ENCODE measurements around the gene TEPSIN.
A peak's percentile ranks its signal among the peaks of the same experiment; 100 is the strongest.

Gene TEPSIN

GRCh38 chr17:81277421-81277820, 38.6 kb upstream of the TEPSIN start:
- no peak overlapping the region for H3K27ac Mint-ChIP-seq
- H3K4me1 Mint-ChIP-seq (ENCODE audit: low read depth) = peaks cover 4% of the 10 kb centered on the region
- no peaks in the 10 kb centered on the region for H3K9me3 Mint-ChIP-seq
- H3K27me3 Mint-ChIP-seq = no peaks in the 10 kb centered on the region
- H3K36me3 Mint-ChIP-seq (ENCODE audit: low read depth) = peaks cover 87% of the 10 kb centered on the region
- DNase-seq = no peak
- H3K4me3 Mint-ChIP-seq = no peak overlapping the region

GRCh38 chr17:81276781-81277180, 37.9 kb upstream of the TEPSIN start:
- DNase-seq = no peak
- H3K27me3 Mint-ChIP-seq = no peaks in the 10 kb centered on the region
- no peak overlapping the region for H3K27ac Mint-ChIP-seq
- H3K36me3 Mint-ChIP-seq (ENCODE audit: low read depth) = peaks cover 93% of the 10 kb centered on the region
- H3K4me3 Mint-ChIP-seq = no peak overlapping the region
- peaks cover 4% of the 10 kb centered on the region for H3K4me1 Mint-ChIP-seq (ENCODE audit: low read depth)
- no peaks in the 10 kb centered on the region for H3K9me3 Mint-ChIP-seq

- H3K36me3 Mint-ChIP-seq (ENCODE audit: low read depth) = peaks cover 95% of the 10 kb centered on the region
- no peak for DNase-seq
- peaks cover 4% of the 10 kb centered on the region for H3K4me1 Mint-ChIP-seq (ENCODE audit: low read depth)
- H3K27ac Mint-ChIP-seq = no peak overlapping the region
- no peaks in the 10 kb centered on the region for H3K9me3 Mint-ChIP-seq
- no peaks in the 10 kb centered on the region for H3K27me3 Mint-ChIP-seq
- no peak overlapping the region for H3K4me3 Mint-ChIP-seq
Measured at GRCh38 chr17:81274471-81274855, 35.6 kb upstream of the TEPSIN start.

GRCh38 chr17:81273698-81274470, 35.0 kb upstream of the TEPSIN start:
- Mint-ChIP-seq H3K4me1 (ENCODE audit: low read depth) (peaks cover 4% of the 10 kb centered on the region), H3K4me3 (no peak overlapping the region), H3K27me3 (no peaks in the 10 kb centered on the region), H3K36me3 (ENCODE audit: low read depth) (peaks cover 95% of the 10 kb centered on the region), H3K9me3 (no peaks in the 10 kb centered on the region), H3K27ac (no peak overlapping the region)
- no peak for DNase-seq

GRCh38 chr17:81272616-81273015, 33.8 kb upstream of the TEPSIN start:
- no peaks in the 10 kb centered on the region for H3K27me3 Mint-ChIP-seq
- no peak for DNase-seq
- H3K27ac Mint-ChIP-seq = peak overlapping the region; percentile 13
- peaks cover 4% of the 10 kb centered on the region for H3K4me1 Mint-ChIP-seq (ENCODE audit: low read depth)
- no peak overlapping the region for H3K4me3 Mint-ChIP-seq
- peaks cover 93% of the 10 kb centered on the region for H3K36me3 Mint-ChIP-seq (ENCODE audit: low read depth)
- H3K9me3 Mint-ChIP-seq = no peaks in the 10 kb centered on the region

GRCh38 chr17:81271226-81271625, 32.4 kb upstream of the TEPSIN start:
- Mint-ChIP-seq H3K27ac (no peak overlapping the region), H3K9me3 (no peaks in the 10 kb centered on the region), H3K27me3 (no peaks in the 10 kb centered on the region), H3K36me3 (ENCODE audit: low read depth) (peaks cover 90% of the 10 kb centered on the region), H3K4me1 (ENCODE audit: low read depth) (peaks cover 6% of the 10 kb centered on the region), H3K4me3 (no peak overlapping the region)
- no peak for DNase-seq

- peaks cover 6% of the 10 kb centered on the region for H3K4me1 Mint-ChIP-seq (ENCODE audit: low read depth)
- DNase-seq = no peak
- peaks cover 92% of the 10 kb centered on the region for H3K36me3 Mint-ChIP-seq (ENCODE audit: low read depth)
- H3K27ac Mint-ChIP-seq = no peak overlapping the region
- no peaks in the 10 kb centered on the region for H3K9me3 Mint-ChIP-seq
- no peak overlapping the region for H3K4me3 Mint-ChIP-seq
- no peaks in the 10 kb centered on the region for H3K27me3 Mint-ChIP-seq
Measured at GRCh38 chr17:81270279-81270678, 31.4 kb upstream of the TEPSIN start.

GRCh38 chr17:81267390-81268067, 28.7 kb upstream of the TEPSIN start:
- Mint-ChIP-seq H3K27me3 (no peaks in the 10 kb centered on the region), H3K4me3 (no peak overlapping the region), H3K9me3 (no peaks in the 10 kb centered on the region), H3K36me3 (ENCODE audit: low read depth) (peaks cover 90% of the 10 kb centered on the region), H3K4me1 (ENCODE audit: low read depth) (peaks cover 3% of the 10 kb centered on the region), H3K27ac (peak overlapping the region; percentile 65)
- no peak for DNase-seq

GRCh38 chr17:81265576-81265975, 26.7 kb upstream of the TEPSIN start:
- DNase-seq = no peak
- no peaks in the 10 kb centered on the region for H3K27me3 Mint-ChIP-seq
- no peaks in the 10 kb centered on the region for H3K9me3 Mint-ChIP-seq
- H3K4me1 Mint-ChIP-seq (ENCODE audit: low read depth) = peaks cover 3% of the 10 kb centered on the region
- no peak overlapping the region for H3K4me3 Mint-ChIP-seq
- H3K27ac Mint-ChIP-seq = no peak overlapping the region
- peaks cover 88% of the 10 kb centered on the region for H3K36me3 Mint-ChIP-seq (ENCODE audit: low read depth)

- Mint-ChIP-seq H3K9me3 (no peaks in the 10 kb centered on the region), H3K4me3 (no peak overlapping the region), H3K27ac (no peak overlapping the region), H3K4me1 (ENCODE audit: low read depth) (peaks cover 3% of the 10 kb centered on the region), H3K36me3 (ENCODE audit: low read depth) (peaks cover 89% of the 10 kb centered on the region), H3K27me3 (no peaks in the 10 kb centered on the region)
- no peak for DNase-seq
Measured at GRCh38 chr17:81264640-81265039, 25.8 kb upstream of the TEPSIN start.

- H3K4me3 Mint-ChIP-seq = no peak overlapping the region
- no peaks in the 10 kb centered on the region for H3K27me3 Mint-ChIP-seq
- H3K4me1 Mint-ChIP-seq (ENCODE audit: low read depth) = peaks cover 3% of the 10 kb centered on the region
- no peak for DNase-seq
- H3K27ac Mint-ChIP-seq = no peak overlapping the region
- no peaks in the 10 kb centered on the region for H3K9me3 Mint-ChIP-seq
- peaks cover 88% of the 10 kb centered on the region for H3K36me3 Mint-ChIP-seq (ENCODE audit: low read depth)
Measured at GRCh38 chr17:81263371-81264181, 24.7 kb upstream of the TEPSIN start.

- Mint-ChIP-seq H3K27ac (no peak overlapping the region), H3K9me3 (no peaks in the 10 kb centered on the region), H3K27me3 (no peaks in the 10 kb centered on the region), H3K4me1 (ENCODE audit: low read depth) (no peaks in the 10 kb centered on the region), H3K4me3 (no peak overlapping the region), H3K36me3 (ENCODE audit: low read depth) (peaks cover 89% of the 10 kb centered on the region)
- DNase-seq = no peak
Measured at GRCh38 chr17:81261582-81262336, 22.9 kb upstream of the TEPSIN start.

GRCh38 chr17:81261096-81261495, 22.2 kb upstream of the TEPSIN start:
- peaks cover 89% of the 10 kb centered on the region for H3K36me3 Mint-ChIP-seq (ENCODE audit: low read depth)
- no peaks in the 10 kb centered on the region for H3K27me3 Mint-ChIP-seq
- DNase-seq = no peak
- H3K9me3 Mint-ChIP-seq = no peaks in the 10 kb centered on the region
- no peak overlapping the region for H3K27ac Mint-ChIP-seq
- H3K4me1 Mint-ChIP-seq (ENCODE audit: low read depth) = no peaks in the 10 kb centered on the region
- H3K4me3 Mint-ChIP-seq = no peak overlapping the region

GRCh38 chr17:81260641-81261040, 21.8 kb upstream of the TEPSIN start:
- no peak overlapping the region for H3K27ac Mint-ChIP-seq

More at GRCh38 chr17:81260641-81261040, 21.8 kb upstream of the TEPSIN start:
- Mint-ChIP-seq H3K4me1 (ENCODE audit: low read depth) (no peaks in the 10 kb centered on the region), H3K27me3 (no peaks in the 10 kb centered on the region), H3K4me3 (no peak overlapping the region), H3K36me3 (ENCODE audit: low read depth) (peaks cover 86% of the 10 kb centered on the region), H3K9me3 (no peaks in the 10 kb centered on the region)
- no peak for DNase-seq

Measured in activated T-cell treated with anti-CD3 and anti-CD28 coated beads, Interleukin-2, amount 50 U/mL, for 24 hours (primary cell).